H1 (cell line): ENCODE measurements around the gene GNG11. TPM values are rescaled to one million over a fixed set of nuclear protein-coding genes. Genes with fewer than 3 reads are reported as not detected.

Experiments
- CTCF ChIA-PET: fragments of 300-600 bp; sonication (Branson Sonifier 250); formaldehyde crosslinking; loops from one replicate; lab custom pipeline; 2021; ENCODE audit not compliant: partially characterized antibody; lab: Charles Lee
- POLR2A ChIA-PET: fragments of 300-600 bp; sonication (Branson Sonifier 250); formaldehyde crosslinking; loops from one replicate; lab custom pipeline; 2021; ENCODE audit warnings: inconsistent platforms; ENCODE audit not compliant: partially characterized antibody; lab: Charles Lee
- DNase-seq, 2 experiments: peaks; one replicate each; pipeline versions ENCODE4 v3.0.0 to v3.0.0-alpha.2; 2010 to 2022; ENCODE audit warnings: low spot score in 2 of 2, low read depth in 1 of 2, mixed read lengths in 1 of 2
- FAIRE-seq: peaks from 2 replicates; lab custom pipeline; 2011; peaks lifted over from hg19 to GRCh38; lab: Jason Lieb, UNC
- H2AFZ ChIP-seq: 2 replicates; pipeline ENCODE4 v1.8.1; 2012; ENCODE audit warnings: low read length, inconsistent platforms
- H2AK5ac ChIP-seq: 2 replicates; pipeline ENCODE4 v1.6.1; 2013; ENCODE audit warnings: low read depth, low read length
- H2BK120ac ChIP-seq: replicated peaks from 2 replicates; pipeline ENCODE3; 2013; ENCODE audit warnings: low read depth, low read length, inconsistent platforms
- H2BK12ac ChIP-seq: 2 replicates; pipeline ENCODE4 v1.6.1; 2013; ENCODE audit warnings: low read depth, low read length
- H2BK15ac ChIP-seq: 2 replicates; pipeline ENCODE4 v1.6.1; 2013; ENCODE audit warnings: low read length
- H2BK20ac ChIP-seq: 2 replicates; pipeline ENCODE4 v1.6.1; 2013; ENCODE audit warnings: low read length
- H2BK5ac ChIP-seq: 2 replicates; pipeline ENCODE4 v1.6.1; 2013; ENCODE audit warnings: low read depth, low read length
- H3K14ac ChIP-seq: 2 replicates; pipeline ENCODE4 v1.6.1; 2013; ENCODE audit warnings: inconsistent platforms; ENCODE audit not compliant: insufficient read length
- H3K18ac ChIP-seq: 2 replicates; pipeline ENCODE4 v1.6.1; 2013; ENCODE audit warnings: low read length; ENCODE audit errors: extremely low read depth
- H3K23ac ChIP-seq: 2 replicates; pipeline ENCODE4 v1.6.1; 2013; ENCODE audit warnings: inconsistent platforms; ENCODE audit not compliant: insufficient read length
- H3K23me2 ChIP-seq: 2 replicates; pipeline ENCODE4 v1.6.1; 2013; ENCODE audit warnings: low read depth, low read length
- H3K27ac ChIP-seq: 2 replicates; pipeline ENCODE4 v1.6.1; 2011; ENCODE audit warnings: low read depth, low read length, inconsistent platforms
- H3K27me3 ChIP-seq, 4 experiments: replicated peaks in 1 of 4; 1 replicate in 1 of 4; 2 replicates in 3 of 4; pipeline versions ENCODE4 v1.6.1 to v1.8.1; 2011 to 2013; ENCODE audit warnings: low read length in 3 of 4, mild to moderate bottlenecking in 3 of 4, inconsistent platforms in 2 of 4, mixed read lengths in 2 of 4, moderate library complexity in 1 of 4; ENCODE audit not compliant: control insufficient read depth in 3 of 4, insufficient read depth in 3 of 4; ENCODE audit errors: extremely low read depth in 1 of 4
- H3K36me3 ChIP-seq, 4 experiments: 2 replicates each; pipeline versions ENCODE4 v1.6.1 to v1.8.1; 2011 to 2013; ENCODE audit warnings: mild to moderate bottlenecking in 4 of 4, low read length in 3 of 4, moderate library complexity in 2 of 4, control low read depth in 1 of 4, inconsistent platforms in 1 of 4; ENCODE audit not compliant: insufficient read depth in 4 of 4, control insufficient read depth in 2 of 4
- H3K4ac ChIP-seq: replicated peaks from 2 replicates; pipeline ENCODE3; 2013; ENCODE audit warnings: low read length, low read depth, mixed read lengths, inconsistent platforms; ENCODE audit not compliant: insufficient read length
- H3K4me1 ChIP-seq, 4 experiments: replicated peaks in 1 of 4; 1 replicate in 1 of 4; 2 replicates in 3 of 4; pipeline versions ENCODE4 v1.6.1 to v1.8.1; 2011 to 2013; ENCODE audit warnings: low read length in 3 of 4, inconsistent platforms in 2 of 4, mixed read lengths in 1 of 4; ENCODE audit not compliant: insufficient read depth in 4 of 4, control insufficient read depth in 3 of 4
- H3K4me2 ChIP-seq, 2 experiments: 2 replicates each; pipeline versions ENCODE4 v1.6.1 to v1.8.1; 2011 to 2013; ENCODE audit warnings: low read depth in 2 of 2, low read length in 2 of 2, control low read depth in 1 of 2, inconsistent platforms in 1 of 2, mild to moderate bottlenecking in 1 of 2; ENCODE audit not compliant: insufficient read depth in 1 of 2
- H3K4me3 ChIP-seq, 4 experiments: fragments of 200-600, 300-600 bp in 1 of 4; sonication (generic), shearing (Covaris generic), sonication (Bioruptor Twin) in 1 of 4; 2 replicates each; pipeline versions ENCODE4 v1.5.1 to v1.8.1; 2011 to 2016; ENCODE audit warnings: low read length in 4 of 4, low read depth in 3 of 4, control low read depth in 2 of 4, inconsistent platforms in 2 of 4, mild to moderate bottlenecking in 2 of 4, mixed read lengths in 1 of 4, moderate library complexity in 1 of 4; ENCODE audit not compliant: insufficient read depth in 2 of 4; ENCODE audit errors: extremely low read depth in 1 of 4
- H3K56ac ChIP-seq: replicated peaks from 2 replicates; pipeline ENCODE3; 2013; ENCODE audit warnings: low read depth, mild to moderate bottlenecking, mixed read lengths, low read length, inconsistent platforms; ENCODE audit not compliant: insufficient read length
- H3K79me1 ChIP-seq: 2 replicates; pipeline ENCODE4 v1.6.1; 2013; ENCODE audit warnings: low read depth, low read length, control low read depth
- H3K79me2 ChIP-seq, 2 experiments: 2 replicates each; pipeline versions ENCODE4 v1.6.1 to v1.8.1; 2012 to 2013; ENCODE audit warnings: low read length in 2 of 2, mild to moderate bottlenecking in 2 of 2, inconsistent platforms in 1 of 2; ENCODE audit not compliant: insufficient read depth in 2 of 2, control insufficient read depth in 1 of 2
- H3K9ac ChIP-seq, 4 experiments: replicated peaks in 1 of 4; 1 replicate in 1 of 4; 2 replicates in 3 of 4; pipeline versions ENCODE4 v1.6.1 to v1.8.1; 2011 to 2013; ENCODE audit warnings: low read depth in 3 of 4, low read length in 3 of 4, control low read depth in 2 of 4, mild to moderate bottlenecking in 2 of 4, moderate library complexity in 2 of 4, inconsistent platforms in 1 of 4; ENCODE audit errors: extremely low read depth in 1 of 4
- H3K9me3 ChIP-seq, 2 experiments: 2 replicates each; pipeline versions ENCODE4 v1.6.1 to v1.8.1; 2012 to 2013; ENCODE audit warnings: mild to moderate bottlenecking in 2 of 2, moderate library complexity in 2 of 2, control low read depth in 1 of 2, inconsistent platforms in 1 of 2, low read depth in 1 of 2, low read length in 1 of 2, mixed read lengths in 1 of 2; ENCODE audit not compliant: insufficient read depth in 2 of 2
- H4K20me1 ChIP-seq, 2 experiments: replicated peaks in 1 of 2; 2 replicates each; pipeline versions ENCODE3 to v1.8.1; 2011 to 2013; ENCODE audit warnings: inconsistent platforms in 2 of 2, low read length in 2 of 2, mild to moderate bottlenecking in 1 of 2; ENCODE audit not compliant: insufficient read depth in 2 of 2, control insufficient read depth in 1 of 2
- H4K5ac ChIP-seq: 2 replicates; pipeline ENCODE4 v1.6.1; 2013; ENCODE audit warnings: low read length, low read depth, mixed read lengths, inconsistent platforms; ENCODE audit not compliant: insufficient read length
- H4K8ac ChIP-seq: 2 replicates; pipeline ENCODE4 v1.8.0; 2013; ENCODE audit warnings: mild to moderate bottlenecking, moderate library complexity, low read length, inconsistent platforms; ENCODE audit not compliant: insufficient read depth; ENCODE audit errors: extremely low read depth
- H4K91ac ChIP-seq: replicated peaks from 2 replicates; pipeline ENCODE3; 2013; ENCODE audit warnings: low read length, mixed read lengths, inconsistent platforms; ENCODE audit not compliant: insufficient read length
- ATF3 ChIP-seq: IDR thresholded peaks from 2 replicates; pipeline ENCODE4 v1.6.1; 2011; ENCODE audit warnings: low read depth, mild to moderate bottlenecking, low read length; ENCODE audit not compliant: insufficient read depth
- CBX5 ChIP-seq: fragments of 300-800, 300-1000 bp; sonication (generic); IDR thresholded peaks from 2 replicates; pipeline ENCODE4 v1.7.1; 2016; ENCODE audit warnings: antibody characterized with exemption, low read length, low read depth
- CHD2 ChIP-seq: IDR thresholded peaks from 2 replicates; pipeline ENCODE4 v1.6.1; 2012; ENCODE audit warnings: low read length, improper control_type of control experiment
- CREB1 ChIP-seq: IDR thresholded peaks from 2 replicates; pipeline ENCODE4 v1.6.1; 2012; ENCODE audit warnings: inconsistent platforms
- EP300 ChIP-seq, 2 experiments: IDR thresholded peaks; 1 replicate in 1 of 2; 2 replicates in 1 of 2; pipeline ENCODE4 v1.6.1; 2011 to 2012; ENCODE audit warnings: low read depth in 2 of 2, low read length in 2 of 2, mild to moderate bottlenecking in 2 of 2, borderline replicate concordance in 1 of 2, inconsistent platforms in 1 of 2, moderate library complexity in 1 of 2
- EZH2 ChIP-seq: fragments of 200-600 bp; sonication (generic); IDR thresholded peaks from 2 replicates; pipeline ENCODE4 v1.7.1; 2012; ENCODE audit warnings: low read depth, mild to moderate bottlenecking, moderate library complexity, low read length, inconsistent platforms; ENCODE audit not compliant: severe bottlenecking
- GABPA ChIP-seq: IDR thresholded peaks from 2 replicates; pipeline ENCODE4 v1.6.1; 2011; ENCODE audit warnings: mild to moderate bottlenecking, low read length, moderate library complexity, borderline replicate concordance; ENCODE audit not compliant: insufficient read depth
- HDAC6 ChIP-seq: IDR thresholded peaks from one replicate; pipeline ENCODE4 v1.7.1; 2012; ENCODE audit warnings: low read depth, mild to moderate bottlenecking, inconsistent platforms, low read length, moderate library complexity
- KDM4A ChIP-seq: IDR thresholded peaks from one replicate; pipeline ENCODE4 v1.7.1; 2012; ENCODE audit warnings: low read depth, mild to moderate bottlenecking, moderate library complexity, low read length, inconsistent platforms; ENCODE audit not compliant: severe bottlenecking
- POLR2AphosphoS5 ChIP-seq: IDR thresholded peaks from 2 replicates; pipeline ENCODE4 v1.6.1; 2011; ENCODE audit warnings: low read depth, low read length
- RBBP5 ChIP-seq: IDR thresholded peaks from 2 replicates; pipeline ENCODE4 v1.7.1; 2012; ENCODE audit warnings: low read depth, mild to moderate bottlenecking, inconsistent platforms, low read length, moderate library complexity, borderline replicate concordance
- RFX5 ChIP-seq: IDR thresholded peaks from 2 replicates; pipeline ENCODE4 v1.6.1; 2011; ENCODE audit warnings: low read depth, low read length, improper control_type of control experiment, borderline replicate concordance
- SAP30 ChIP-seq: fragments of 300-600 bp; sonication (generic); IDR thresholded peaks from 2 replicates; pipeline ENCODE4 v1.7.1; 2012; ENCODE audit warnings: low read length, moderate library complexity, mild to moderate bottlenecking, inconsistent platforms; ENCODE audit not compliant: insufficient read depth, insufficient replicate concordance
- SIX5 ChIP-seq: IDR thresholded peaks from 2 replicates; pipeline ENCODE4 v1.6.1; 2011; ENCODE audit warnings: mild to moderate bottlenecking, low read depth, low read length
- WGBS, 2 experiments: shearing (Covaris generic) in 1 of 2; methylation state at CpG; one replicate each; pipeline versions ENCODE4 v1.1.6 to v1.1.7; 2013 to 2015; ENCODE audit warnings: low lambda C conversion rate in 2 of 2, mixed read lengths in 2 of 2, inconsistent platforms in 1 of 2, low coverage in 1 of 2, missing lambda C conversion rate in 1 of 2; ENCODE audit not compliant: insufficient replicate concordance in 2 of 2, insufficient coverage in 1 of 2, insufficient read length in 1 of 2; ENCODE audit errors: extremely low coverage in 1 of 2, missing lambda C conversion rate in 1 of 2; 5-methylcytosine and 5-hydroxymethylcytosine counted together
- polyA plus RNA-seq, 7 experiments: library from polyadenylated mRNA; depleted of rRNA in 3 of 7; stranded (reverse) in 5 of 7; unstranded in 2 of 7; fragments of >200 nt in 5 of 7; fragments of 200-250 nt in 2 of 7; gene quantifications; 1 replicate in 5 of 7; 2 replicates in 1 of 7; 4 replicates in 1 of 7; pipeline versions ENCODE4 v1.2.1 to v1.2.3, GENCODE V29; 2011 to 2013; ENCODE audit warnings: missing spikeins in 2 of 7, mixed read lengths in 2 of 7
- total RNA-seq: library from RNA; stranded (reverse); fragmentation: NEBNext Ultra II Directional; extraction: Animal tissue kit (Norgen Biotek cat#: 25700); gene quantifications from 2 replicates; pipeline ENCODE4 v1.2.1, GENCODE V29; 2021

Gene GNG11
- total and polyA plus RNA-seq, 2 of the 8 experiments (the other 6 are each of a cell fraction or from before 2014, with no cell fraction given): 0.38 to 1.3 TPM

GRCh38 chr7:93949423-93949822 is 27.9 kb downstream of the GNG11 start:
- ChIA-PET CTCF (interaction anchor here (1.5 to 2.2 kb wide), 2 partner anchors 28 to 49 kb away, joined by 3 to 7 read pairs; partner anchors contain the start of gene GNG11), POLR2A (no interaction called here)
- Histone ChIP-seq H2BK20ac (no peak overlapping the region), H4K5ac (no peak overlapping the region), H3K9me3 (no peaks in the 10 kb centered on the region), H3K4ac (no peak overlapping the region), H3K56ac (no peak overlapping the region), H3K4me3 (no peak overlapping the region), H2BK12ac (no peak overlapping the region), H3K9ac (no peak overlapping the region), H2AFZ (no peak overlapping the region), H4K8ac (no peak overlapping the region), H2AK5ac (no peak overlapping the region), H3K27me3 (peaks cover 0 to 1% (median 0%) of the 10 kb centered on the region in 4 experiments; a peak in 1 of 7 replicates), H3K36me3 (no peaks in the 10 kb centered on the region), H3K18ac (no peak overlapping the region), H3K23ac (no peak overlapping the region), H4K91ac (no peak overlapping the region), H3K79me1 (no peaks in the 10 kb centered on the region), H3K4me2 (no peak overlapping the region), H3K14ac (no peak overlapping the region), H3K27ac (no peak overlapping the region), H2BK120ac (no peak overlapping the region), H3K79me2 (no peaks in the 10 kb centered on the region), H3K4me1 (no peaks in the 10 kb centered on the region), H3K23me2 (no peaks in the 10 kb centered on the region), H2BK15ac (no peak overlapping the region), H2BK5ac (no peak overlapping the region), H4K20me1 (no peaks in the 10 kb centered on the region)
- 86% methylated on average over 1 of the region's 1 CpG; no CpG with 5 or more reads in 1 of the 2 experiments for WGBS, 2 experiments
- DNase-seq (no peak), FAIRE-seq (no peak)
- no peak for TF ChIP-seq SIX5
- no peak for TF ChIP-seq HDAC6
- no peak for TF ChIP-seq EP300 (IDR thresholded peaks at IDR 0.05; ENCODE audit: borderline replicate concordance in 1 of 2, low read depth in 2 of 2, low read length in 2 of 2)
- TF ChIP-seq RFX5: no peak
- TF ChIP-seq CBX5: no peak
- no peak for TF ChIP-seq KDM4A
- TF ChIP-seq SAP30: no peak
- TF ChIP-seq POLR2AphosphoS5: no peak
- TF ChIP-seq GABPA: no peak
- TF ChIP-seq ATF3: no peak
- TF ChIP-seq RBBP5: no peak
- no peak for TF ChIP-seq CHD2
- no peak for TF ChIP-seq CREB1
- TF ChIP-seq EZH2: no peak
